Mucosa of stomach (tissue), 1 donor: ENCODE results near the gene STX18.

Source experiments
- H3K27me3 ChIP-seq: one replicate; pipeline ENCODE4 v1.7.0; 2013; ENCODE audit warnings: mild to moderate bottlenecking, low read length; ENCODE audit not compliant: control insufficient read depth, insufficient read depth
- H3K36me3 ChIP-seq: one replicate; pipeline ENCODE4 v1.7.0; 2013; ENCODE audit warnings: low read length; ENCODE audit not compliant: control insufficient read depth, insufficient read depth
- H3K4me1 ChIP-seq: one replicate; pipeline ENCODE4 v1.7.0; 2013; ENCODE audit warnings: mild to moderate bottlenecking, low read length; ENCODE audit not compliant: control insufficient read depth, insufficient read depth
- H3K4me3 ChIP-seq: one replicate; pipeline ENCODE4 v1.7.0; 2013; ENCODE audit warnings: low read length
- H3K9ac ChIP-seq: one replicate; pipeline ENCODE4 v1.7.0; 2013; ENCODE audit warnings: mild to moderate bottlenecking, low read length, moderate library complexity
- H3K9me3 ChIP-seq: one replicate; pipeline ENCODE4 v1.7.0; 2013; ENCODE audit warnings: mild to moderate bottlenecking, low read length, moderate library complexity; ENCODE audit not compliant: control insufficient read depth
- donor health status: Pancreatic carcinoma.

Gene STX18

GRCh38 chr4:4408576-4409335 lies 133.1 kb downstream of the STX18 start:
- Histone ChIP-seq H3K9me3 (no peaks in the 10 kb centered on the region), H3K9ac (no peak overlapping the region), H3K4me1 (no peaks in the 10 kb centered on the region), H3K27me3 (peaks cover 3% of the 10 kb centered on the region), H3K4me3 (no peak overlapping the region), H3K36me3 (no peaks in the 10 kb centered on the region)

- H3K27me3 ChIP-seq, result peaks cover 3% of the 10 kb centered on the region
- H3K9me3 ChIP-seq, result no peaks in the 10 kb centered on the region
- no peaks in the 10 kb centered on the region for H3K36me3 ChIP-seq
- no peak overlapping the region for H3K9ac ChIP-seq
- H3K4me3 ChIP-seq, result no peak overlapping the region
- H3K4me1 ChIP-seq, result no peaks in the 10 kb centered on the region
These were observed 133.7 kb downstream of the STX18 start for GRCh38 chr4:4408132-4408523.

- no peaks in the 10 kb centered on the region for H3K9me3 ChIP-seq
- no peak overlapping the region for H3K4me3 ChIP-seq
- H3K9ac ChIP-seq, result no peak overlapping the region
- no peaks in the 10 kb centered on the region for H3K4me1 ChIP-seq
- H3K27me3 ChIP-seq, result peaks cover 3% of the 10 kb centered on the region
- no peaks in the 10 kb centered on the region for H3K36me3 ChIP-seq
These were observed 134.3 kb downstream of the STX18 start for GRCh38 chr4:4407299-4408131.

GRCh38 chr4:4406455-4407298 lies 135.2 kb downstream of the STX18 start:
- H3K27me3 ChIP-seq, result peaks cover 3% of the 10 kb centered on the region
- H3K9me3 ChIP-seq, result no peaks in the 10 kb centered on the region
- no peak overlapping the region for H3K4me3 ChIP-seq
- no peak overlapping the region for H3K9ac ChIP-seq
- no peaks in the 10 kb centered on the region for H3K4me1 ChIP-seq
- H3K36me3 ChIP-seq, result no peaks in the 10 kb centered on the region

GRCh38 chr4:4405358-4405962 lies 136.4 kb downstream of the STX18 start:
- Histone ChIP-seq H3K4me3 (no peak overlapping the region), H3K36me3 (no peaks in the 10 kb centered on the region), H3K9me3 (no peaks in the 10 kb centered on the region), H3K9ac (no peak overlapping the region), H3K4me1 (no peaks in the 10 kb centered on the region), H3K27me3 (peaks cover 3% of the 10 kb centered on the region)

GRCh38 chr4:4402966-4403365 lies 138.9 kb downstream of the STX18 start:
- Histone ChIP-seq H3K4me3 (no peak overlapping the region), H3K4me1 (no peaks in the 10 kb centered on the region), H3K36me3 (no peaks in the 10 kb centered on the region), H3K9ac (no peak overlapping the region), H3K9me3 (no peaks in the 10 kb centered on the region), H3K27me3 (peaks cover 3% of the 10 kb centered on the region)

- H3K4me1 ChIP-seq, result no peaks in the 10 kb centered on the region
- no peaks in the 10 kb centered on the region for H3K36me3 ChIP-seq
- H3K27me3 ChIP-seq, result peaks cover 3% of the 10 kb centered on the region
- H3K4me3 ChIP-seq, result no peak overlapping the region
- no peaks in the 10 kb centered on the region for H3K9me3 ChIP-seq
- H3K9ac ChIP-seq, result no peak overlapping the region
These were observed 140.8 kb downstream of the STX18 start for GRCh38 chr4:4401036-4401435.

- Histone ChIP-seq H3K9me3 (no peaks in the 10 kb centered on the region), H3K36me3 (no peaks in the 10 kb centered on the region), H3K27me3 (peaks cover 24% of the 10 kb centered on the region)
These were observed 143.4 kb downstream of the STX18 start for GRCh38 chr4:4398430-4398829.

GRCh38 chr4:4397441-4397819 lies 144.4 kb downstream of the STX18 start:
- H3K9me3 ChIP-seq, result no peaks in the 10 kb centered on the region
- H3K36me3 ChIP-seq, result no peaks in the 10 kb centered on the region
- no peak overlapping the region for H3K9ac ChIP-seq
- H3K4me1 ChIP-seq, result no peaks in the 10 kb centered on the region
- H3K4me3 ChIP-seq, result no peak overlapping the region
- H3K27me3 ChIP-seq, result peaks cover 31% of the 10 kb centered on the region

More at GRCh38 chr4:4398430-4398829, 143.4 kb downstream of the STX18 start:
- no peak overlapping the region for H3K4me3 ChIP-seq
- H3K9ac ChIP-seq, result no peak overlapping the region
- H3K4me1 ChIP-seq, result no peaks in the 10 kb centered on the region

GRCh38 chr4:4396628-4397440 lies 145.0 kb downstream of the STX18 start:
- Histone ChIP-seq H3K9me3 (no peaks in the 10 kb centered on the region), H3K27me3 (peaks cover 31% of the 10 kb centered on the region), H3K4me1 (no peaks in the 10 kb centered on the region), H3K4me3 (no peak overlapping the region), H3K36me3 (no peaks in the 10 kb centered on the region), H3K9ac (no peak overlapping the region)
